ENCODE measurements around the gene PLD2. TPM values are rescaled to one million over a fixed set of nuclear protein-coding genes. Genes with fewer than 3 reads are reported as not detected.
"Not testable (repeated sequence)": the region's sequence is repeated elsewhere in the genome, so short reads cannot be mapped to it uniquely, and the experiment has no call there.

The PLD2 gene
- polyA plus RNA-seq, 3 donors = 35.1 to 53.7 (median 45.2) TPM

DNA sequence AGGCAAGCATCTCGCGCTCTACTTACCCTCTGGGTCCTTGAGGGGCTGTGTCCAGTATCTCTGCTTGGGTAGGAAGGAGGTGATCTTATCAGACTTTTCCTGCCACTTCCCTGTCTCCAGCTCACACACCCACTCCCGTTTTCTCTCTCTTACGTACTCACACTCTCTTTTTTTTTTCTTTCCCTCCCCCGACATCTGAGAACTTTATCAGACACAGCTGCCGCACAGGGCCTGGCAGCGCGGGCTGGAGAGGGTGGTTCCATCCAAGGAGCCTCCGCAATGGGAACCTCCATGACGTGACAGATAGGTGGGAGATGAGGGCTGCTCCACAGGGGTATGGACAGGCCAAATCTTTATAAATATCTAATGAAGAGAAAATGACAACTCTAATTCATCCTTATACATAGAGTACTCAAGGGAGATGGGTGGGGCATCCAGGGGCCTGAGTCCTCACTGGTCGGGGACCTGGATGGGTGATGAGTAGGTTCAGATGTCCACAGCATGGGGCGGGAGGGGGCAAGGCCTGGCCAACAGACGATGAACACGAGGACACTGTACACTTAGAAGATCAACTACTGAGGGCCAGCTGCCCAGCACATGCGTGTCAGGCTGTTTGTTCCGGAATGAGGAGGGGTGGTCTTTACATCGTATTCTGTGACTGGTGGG is 49.5 kb downstream of the PLD2 start:
- DNase-seq = no peak

GRCh38 chr17:4856937-4857314 is 50.0 kb downstream of the PLD2 start:
- DNase-seq = no peak

DNA sequence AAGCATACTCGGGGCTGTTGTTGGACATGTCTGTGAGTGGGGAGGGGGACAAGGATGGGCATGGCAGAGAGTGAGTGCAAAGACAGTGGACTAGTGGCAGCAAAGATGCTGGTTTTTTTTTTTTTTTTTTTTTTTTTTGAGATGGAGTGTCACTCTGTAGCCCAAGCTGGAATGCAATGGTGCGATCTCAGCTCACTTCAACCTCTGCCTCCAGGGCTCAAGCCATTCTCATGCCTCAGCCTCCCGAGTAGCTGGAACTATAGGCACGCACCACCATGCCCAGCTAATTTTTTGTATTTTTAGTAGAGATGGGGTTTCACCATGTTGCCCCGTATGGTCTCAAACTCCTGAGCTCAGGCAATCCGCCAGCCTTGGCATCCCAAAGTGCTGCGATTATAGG is 50.4 kb downstream of the PLD2 start:
- not testable (repeated sequence) for DNase-seq

DNA sequence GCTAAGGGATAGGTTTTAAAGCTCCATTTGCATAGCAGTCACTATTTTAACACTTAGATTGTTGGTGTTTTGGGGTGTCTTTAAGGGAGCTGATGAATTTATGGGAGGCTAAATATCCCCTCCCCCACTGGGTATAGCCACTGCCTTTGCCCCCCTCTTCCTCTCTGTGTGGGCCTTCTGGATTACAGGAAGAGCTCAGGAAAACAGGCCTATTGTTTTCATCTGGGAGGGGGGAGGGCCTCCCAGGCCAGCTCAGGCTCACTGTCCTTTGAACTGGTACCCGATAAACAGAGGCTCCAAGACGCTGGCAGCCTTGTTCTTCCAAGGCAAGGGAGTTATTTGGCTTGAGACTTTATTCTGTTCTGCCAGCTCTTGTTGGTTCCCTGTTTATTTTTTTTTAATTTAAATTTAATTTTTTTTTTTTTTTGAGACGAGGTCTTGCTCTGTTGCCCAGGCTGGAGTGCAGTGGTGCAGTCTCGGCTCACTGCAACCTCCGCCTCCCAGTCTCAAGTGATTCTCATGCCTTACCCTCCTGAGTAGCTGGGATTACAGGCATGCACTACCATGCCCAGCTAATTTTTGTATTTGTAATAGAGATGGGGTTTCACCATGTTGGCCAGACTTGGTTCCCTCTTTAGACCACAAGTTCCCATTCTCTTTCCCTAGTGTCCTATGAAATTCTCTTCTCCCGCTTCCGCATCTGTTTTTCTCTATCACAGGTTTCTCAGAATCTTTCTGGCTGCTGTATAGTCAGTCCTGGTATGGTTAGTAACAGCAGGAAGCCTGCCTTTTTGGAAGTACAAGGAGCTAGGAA is 51.3 kb downstream of the PLD2 start:
- no peak for DNase-seq

GRCh38 chr17:4858882-4859260 is 51.9 kb downstream of the PLD2 start:
- no peak for DNase-seq

GRCh38 chr17:4859816-4860625 is 53.1 kb downstream of the PLD2 start:
- no peak for DNase-seq

- DNase-seq = no peak
These were observed 53.7 kb downstream of the PLD2 start for GRCh38 chr17:4860651-4861050.

DNA sequence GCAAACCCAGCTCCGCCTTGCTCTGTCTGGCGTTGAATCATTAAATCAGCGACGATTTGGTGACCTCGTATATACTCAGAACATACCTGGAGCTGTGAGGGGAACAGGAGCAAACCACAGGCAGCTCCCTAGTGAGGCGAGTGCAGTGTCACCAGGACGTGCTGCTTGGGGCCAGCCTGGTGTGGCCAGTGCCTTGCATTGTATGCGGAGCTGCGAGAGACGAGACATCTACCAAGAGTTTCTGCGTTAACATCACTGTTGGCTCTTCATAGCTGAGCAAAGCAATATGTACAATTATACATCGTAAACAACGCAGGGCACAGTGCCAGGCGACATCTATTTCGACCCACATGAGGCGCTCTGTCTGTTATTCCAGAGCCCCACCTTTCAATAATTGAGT is 54.1 kb downstream of the PLD2 start:
- no peak for DNase-seq

- no peak for DNase-seq
These were observed 55.8 kb downstream of the PLD2 start for GRCh38 chr17:4862720-4863119.

DNA sequence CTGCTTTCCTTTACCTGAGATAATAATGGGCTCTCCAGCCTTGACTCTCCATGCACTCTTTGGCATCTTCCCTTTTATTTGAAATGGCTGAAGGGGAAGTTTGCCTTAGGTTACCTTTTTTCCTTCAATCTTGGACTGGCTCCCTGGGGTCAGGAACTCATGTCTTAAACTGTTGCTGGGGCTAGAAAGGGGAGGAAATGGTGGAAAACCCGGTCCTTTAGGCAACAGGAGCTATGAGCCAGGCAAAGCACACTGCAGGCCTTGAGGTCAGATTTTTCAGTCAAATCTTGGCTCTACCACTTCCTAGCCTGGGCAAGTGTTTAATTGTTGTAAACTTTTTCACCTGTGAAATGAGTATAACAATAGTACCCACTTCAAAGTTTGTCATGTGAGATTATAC is 56.4 kb downstream of the PLD2 start:
- no peak for DNase-seq

GRCh38 chr17:4867535-4867934 is 60.6 kb downstream of the PLD2 start:
- DNase-seq = not testable (repeated sequence)

- not testable (repeated sequence) for DNase-seq
These were observed 62.4 kb downstream of the PLD2 start for GRCh38 chr17:4869058-4869998.

DNA sequence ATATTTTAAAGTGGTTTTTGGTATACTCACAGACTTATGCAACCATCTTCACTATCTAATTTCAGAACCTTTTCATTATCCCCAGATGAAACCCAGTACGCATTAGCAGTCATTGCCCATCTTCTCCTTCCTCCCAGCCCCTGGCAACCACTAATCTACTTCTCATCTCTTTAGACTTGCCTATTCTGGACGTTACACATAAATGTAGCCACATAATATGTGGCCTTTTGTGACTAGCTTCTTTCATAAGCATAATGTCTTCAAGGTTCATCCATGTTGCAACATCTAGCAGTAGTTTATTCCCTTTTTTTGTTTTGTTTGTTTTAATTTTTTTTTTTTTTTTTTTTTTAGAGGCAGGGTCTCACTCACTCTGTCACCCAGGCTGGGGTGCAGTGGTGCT is 63.9 kb downstream of the PLD2 start:
- DNase-seq = no peak

GRCh38 chr17:4872786-4873185 is 65.8 kb downstream of the PLD2 start:
- DNase-seq = no peak

Other genes with a start within 250 kb of the PLD2 start
- gene GGT6, start 246.6 kb upstream of the PLD2 start, polyA plus RNA-seq (ENCODE audit: insufficient read length in 3 of 3) = 1 to 10 TPM; 8.2 to 9.5 (median 8.3) TPM
- gene SMTNL2, start 222.6 kb upstream of the PLD2 start, polyA plus RNA-seq (ENCODE audit: insufficient read length in 3 of 3) = 10 to 100 TPM; 67.4 to 70.0 (median 67.8) TPM
- gene ALOX15, start 165.5 kb upstream of the PLD2 start, polyA plus RNA-seq (ENCODE audit: insufficient read length in 3 of 3) = under 1 TPM; 0.22 to 0.56 (median 0.47) TPM
- 10 to 100 TPM; 50.9 to 56.5 (median 51.3) TPM for gene PELP1, start 103.0 kb upstream of the PLD2 start, polyA plus RNA-seq (ENCODE audit: insufficient read length in 3 of 3)
- gene ARRB2, start 96.5 kb upstream of the PLD2 start, polyA plus RNA-seq (ENCODE audit: insufficient read length in 3 of 3) = 10 to 100 TPM; 32.8 to 36.6 (median 36.5) TPM
- gene MED11, start 75.7 kb upstream of the PLD2 start, polyA plus RNA-seq (ENCODE audit: insufficient read length in 3 of 3) = 10 to 100 TPM; 27.3 to 29.7 (median 27.6) TPM
- gene ZMYND15, start 67.3 kb upstream of the PLD2 start, polyA plus RNA-seq (ENCODE audit: insufficient read length in 3 of 3) = 1 to 10 TPM in 1 of 3 donors, under 1 TPM in 2; 0.37 to 1.0 (median 0.58) TPM
- gene CXCL16, start 67.2 kb upstream of the PLD2 start, polyA plus RNA-seq (ENCODE audit: insufficient read length in 3 of 3) = 10 to 100 TPM; 10.2 to 16.1 (median 14.1) TPM
- gene TM4SF5, start 35.3 kb upstream of the PLD2 start, polyA plus RNA-seq (ENCODE audit: insufficient read length in 3 of 3) = 1 to 10 TPM; 2.4 to 3.7 (median 2.5) TPM
- gene VMO1, start 20.8 kb upstream of the PLD2 start, polyA plus RNA-seq (ENCODE audit: insufficient read length in 3 of 3) = under 1 TPM; 0.39 to 0.74 (median 0.65) TPM
- gene GLTPD2, start 18.2 kb upstream of the PLD2 start, polyA plus RNA-seq (ENCODE audit: insufficient read length in 3 of 3) = 10 to 100 TPM; 10.7 to 14.5 (median 12.5) TPM
- gene PSMB6, start 11.0 kb upstream of the PLD2 start, polyA plus RNA-seq (ENCODE audit: insufficient read length in 3 of 3) = 100 to 1,000 TPM; 130 to 146 (median 145) TPM
- gene MINK1, start 26.2 kb downstream of the PLD2 start, polyA plus RNA-seq (ENCODE audit: insufficient read length in 3 of 3) = 10 to 100 TPM; 51.2 to 70.4 (median 69.7) TPM
- gene C17orf107, start 92.4 kb downstream of the PLD2 start, polyA plus RNA-seq (ENCODE audit: insufficient read length in 3 of 3) = 1 to 10 TPM; 1.6 to 2.1 (median 1.8) TPM
- 1 to 10 TPM; 1.1 to 2.7 (median 1.4) TPM for gene CHRNE, start 95.9 kb downstream of the PLD2 start, polyA plus RNA-seq (ENCODE audit: insufficient read length in 3 of 3)
- 1 to 10 TPM; 2.1 to 2.7 (median 2.6) TPM for gene GP1BA, start 125.1 kb downstream of the PLD2 start, polyA plus RNA-seq (ENCODE audit: insufficient read length in 3 of 3)
- 10 to 100 TPM; 77.1 to 93.9 (median 85.5) TPM for gene SLC25A11, start 132.9 kb downstream of the PLD2 start, polyA plus RNA-seq (ENCODE audit: insufficient read length in 3 of 3)
- 100 to 1,000 TPM; 129 to 146 (median 134) TPM for gene RNF167, start 133.1 kb downstream of the PLD2 start, polyA plus RNA-seq (ENCODE audit: insufficient read length in 3 of 3)
- gene PFN1, start 141.4 kb downstream of the PLD2 start, polyA plus RNA-seq (ENCODE audit: insufficient read length in 3 of 3) = 100 to 1,000 TPM; 401 to 502 (median 460) TPM
- gene ENO3, start 144.0 kb downstream of the PLD2 start, polyA plus RNA-seq (ENCODE audit: insufficient read length in 3 of 3) = 10 to 100 TPM; 26.2 to 30.9 (median 28.9) TPM
- 100 to 1,000 TPM in 1 of 3 donors, 10 to 100 TPM in 2; 99.6 to 111 (median 100.0) TPM for gene SPAG7, start 160.7 kb downstream of the PLD2 start, polyA plus RNA-seq (ENCODE audit: insufficient read length in 3 of 3)
- gene CAMTA2, start 180.5 kb downstream of the PLD2 start, polyA plus RNA-seq (ENCODE audit: insufficient read length in 3 of 3) = 10 to 100 TPM; 25.3 to 35.7 (median 34.8) TPM
- 1 to 10 TPM; 6.9 to 9.5 (median 9.3) TPM for gene INCA1, start 190.4 kb downstream of the PLD2 start, polyA plus RNA-seq (ENCODE audit: insufficient read length in 3 of 3)
- 10 to 100 TPM; 89.4 to 99.7 (median 90.9) TPM for gene KIF1C, start 190.8 kb downstream of the PLD2 start, polyA plus RNA-seq (ENCODE audit: insufficient read length in 3 of 3)
- gene SLC52A1, start 228.3 kb downstream of the PLD2 start, polyA plus RNA-seq (ENCODE audit: insufficient read length in 3 of 3) = under 1 TPM; 0.24 to 0.42 (median 0.41) TPM